GM12874 (cell line): ENCODE results near the gene ZNF592.

Experiments used
- CTCF ChIP-seq: IDR thresholded peaks from 2 replicates; pipeline ENCODE4 v1.5.1; 2011; ENCODE audit warnings: low read depth, mild to moderate bottlenecking, control low read depth, low read length, moderate library complexity; ENCODE audit not compliant: insufficient read depth

Gene ZNF592

DNA sequence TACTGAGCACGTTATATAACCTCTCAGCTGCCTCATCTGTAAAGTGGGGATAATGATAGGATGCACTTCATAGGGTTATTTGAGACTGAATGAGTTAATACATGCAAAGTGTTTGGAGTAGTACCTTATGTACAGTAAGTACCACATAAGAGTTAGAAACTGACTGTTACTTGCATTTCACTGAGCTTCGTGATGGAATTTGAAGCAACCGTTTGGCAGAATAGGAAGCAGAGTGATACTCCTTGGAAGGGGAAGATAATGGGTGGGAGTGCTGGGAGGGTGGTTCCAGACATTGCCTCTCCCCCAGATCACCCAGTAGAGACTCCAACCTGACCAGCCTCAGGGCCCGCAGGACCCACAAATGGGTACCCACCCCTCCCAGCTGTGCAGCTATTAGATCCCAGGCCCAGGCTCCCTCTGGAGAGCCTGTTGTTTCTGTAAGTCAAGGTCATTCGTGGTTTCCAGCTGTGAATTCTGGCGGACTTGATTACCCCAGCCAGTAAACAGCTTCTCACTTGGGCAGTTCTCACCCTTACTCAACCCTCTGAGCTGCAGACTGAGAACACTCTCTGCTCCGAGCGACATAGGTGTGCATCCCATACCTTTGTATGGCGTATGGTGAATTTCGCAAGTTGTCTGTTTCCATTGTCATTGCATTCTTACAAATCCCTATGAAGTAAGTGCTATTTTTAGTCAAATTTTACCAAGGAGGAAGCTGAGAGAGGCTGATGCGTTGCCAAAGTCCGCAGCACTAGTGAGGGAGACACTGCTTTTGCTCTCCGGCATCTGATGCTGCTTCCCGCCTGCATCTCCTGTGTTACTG, 79.9 kb downstream of the ZNF592 start:
- no peak for TF ChIP-seq CTCF

DNA sequence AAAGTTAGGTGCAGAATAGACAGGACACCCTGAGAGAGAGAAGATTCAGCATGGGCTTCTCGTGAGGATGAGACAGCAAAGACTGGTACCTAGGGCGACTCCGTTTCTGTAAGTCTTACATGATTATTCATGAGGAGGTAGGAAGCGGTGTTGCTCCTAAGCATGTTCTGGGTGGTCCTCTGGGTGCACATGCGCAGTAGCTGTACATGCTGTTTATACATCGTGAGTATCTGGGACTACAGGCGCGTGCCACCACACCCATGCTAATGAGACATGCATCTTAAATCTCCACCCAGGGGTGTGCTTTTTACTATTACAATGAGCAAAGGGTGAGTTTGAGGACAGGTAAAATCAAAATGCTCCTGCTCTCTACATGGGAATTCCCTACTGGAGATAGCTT, 81.0 kb downstream of the ZNF592 start:
- TF ChIP-seq CTCF, result no peak

DNA sequence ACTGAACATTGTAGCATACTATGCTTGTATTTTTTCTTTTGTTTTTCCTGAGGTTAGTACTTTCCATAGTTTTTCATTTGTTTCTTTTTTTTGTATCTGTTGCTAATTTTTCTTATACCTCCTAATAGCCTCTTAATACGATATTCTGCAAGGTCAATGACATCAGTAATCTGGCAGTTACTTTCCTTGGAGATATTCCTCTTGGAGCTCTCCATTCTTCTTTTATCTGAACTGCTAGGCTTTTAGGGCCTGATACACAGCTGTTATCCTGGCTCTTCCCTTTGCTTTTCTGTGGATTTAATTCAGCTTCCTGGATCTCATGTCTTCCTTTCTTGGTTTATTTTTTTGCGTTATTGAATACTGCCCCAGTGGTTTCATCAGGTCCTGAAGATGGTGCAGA, 81.6 kb downstream of the ZNF592 start:
- TF ChIP-seq CTCF, result no peak

GRCh38 chr15:84831028-84831427, 82.6 kb downstream of the ZNF592 start:
- TF ChIP-seq CTCF, result no peak

DNA sequence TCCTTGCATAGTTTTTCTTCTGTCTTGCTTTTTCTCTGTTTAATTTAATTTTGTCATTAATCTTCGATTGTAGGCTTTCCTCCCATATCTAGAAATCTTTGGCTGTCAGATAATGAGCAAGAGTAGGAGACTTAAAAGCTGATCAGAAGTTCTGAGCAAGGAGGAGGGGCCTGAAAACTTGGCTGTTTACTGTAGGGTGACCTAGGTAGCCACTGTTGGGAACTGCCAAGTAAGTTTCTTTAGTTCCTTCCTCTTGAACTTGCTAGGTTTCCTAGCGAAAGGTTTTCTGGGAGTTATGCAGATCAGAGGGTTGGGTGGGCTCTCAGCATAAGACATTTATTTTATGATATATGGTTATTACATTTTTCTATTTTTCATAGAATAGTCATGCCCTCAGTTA, 83.2 kb downstream of the ZNF592 start:
- TF ChIP-seq CTCF, result no peak

DNA sequence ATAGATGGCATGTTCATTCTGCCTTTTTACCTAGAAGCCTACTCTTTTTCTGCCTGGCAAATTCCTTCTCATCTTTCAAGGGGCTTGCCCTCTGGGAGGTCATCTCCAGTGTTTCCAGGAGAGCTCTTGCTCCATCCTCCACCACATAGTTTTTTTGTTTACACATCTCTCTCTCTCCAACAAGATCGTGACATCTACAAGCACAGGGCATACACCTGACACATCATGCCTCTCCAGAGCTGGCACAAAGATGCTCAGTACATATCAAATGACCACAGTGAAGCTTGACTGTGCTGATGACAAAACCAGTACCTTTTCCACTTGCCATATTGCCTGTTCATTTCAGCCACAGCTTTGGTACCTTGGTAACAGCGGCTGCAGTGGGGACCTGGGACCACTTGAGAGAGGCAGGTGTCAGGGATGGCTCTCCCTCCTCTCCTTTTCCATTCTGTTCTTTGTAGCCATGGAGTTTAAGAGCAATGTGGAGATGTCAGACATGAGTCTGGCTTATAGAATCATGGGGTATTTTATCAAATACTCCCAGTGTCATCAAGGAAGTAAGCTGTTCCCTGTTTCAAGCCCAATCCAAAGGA, 84.2 kb downstream of the ZNF592 start:
- TF ChIP-seq CTCF, result no peak

GRCh38 chr15:84833447-84834228, 85.2 kb downstream of the ZNF592 start:
- no peak for TF ChIP-seq CTCF
